Measurements from ENCODE around the gene FMN1.

The FMN1 gene

GRCh38 chr15:32825219-32825618 is 369.3 kb downstream of the FMN1 start:
- Histone ChIP-seq H3K4me3 (ENCODE audit: low read length) (no peak overlapping the region), H3K27me3 (ENCODE audit: insufficient read depth, low read length) (no peaks in the 10 kb centered on the region), H3K4me1 (ENCODE audit: insufficient read depth, low read length) (no peaks in the 10 kb centered on the region), H3K9ac (ENCODE audit: low read depth, low read length) (no peak overlapping the region), H3K36me3 (ENCODE audit: insufficient read depth, low read length) (no peaks in the 10 kb centered on the region), H3K27ac (ENCODE audit: low read depth, low read length) (no peak overlapping the region), H3K9me3 (ENCODE audit: insufficient read depth, low read depth, low read length) (no peaks in the 10 kb centered on the region)
- WGBS, result 93% methylated on average over 4 of the region's 4 CpGs

GRCh38 chr15:32824777-32825176 is 369.7 kb downstream of the FMN1 start:
- H3K4me1 ChIP-seq (ENCODE audit: insufficient read depth, low read length), result no peaks in the 10 kb centered on the region
- no peaks in the 10 kb centered on the region for H3K9me3 ChIP-seq (ENCODE audit: insufficient read depth, low read depth, low read length)
- no peaks in the 10 kb centered on the region for H3K36me3 ChIP-seq (ENCODE audit: insufficient read depth, low read length)
- H3K27me3 ChIP-seq (ENCODE audit: insufficient read depth, low read length), result no peaks in the 10 kb centered on the region
- 93% methylated on average over 5 of the region's 5 CpGs for WGBS
- H3K27ac ChIP-seq (ENCODE audit: low read depth, low read length), result no peak overlapping the region
- H3K4me3 ChIP-seq (ENCODE audit: low read length), result no peak overlapping the region
- no peak overlapping the region for H3K9ac ChIP-seq (ENCODE audit: low read depth, low read length)

GRCh38 chr15:32823750-32824149 is 370.8 kb downstream of the FMN1 start:
- Histone ChIP-seq H3K9me3 (ENCODE audit: insufficient read depth, low read depth, low read length) (no peaks in the 10 kb centered on the region), H3K4me3 (ENCODE audit: low read length) (no peak overlapping the region), H3K4me1 (ENCODE audit: insufficient read depth, low read length) (0 out of 2 replicates have a peak, but pooled peaks cover 5% of the 10 kb centered on the region), H3K36me3 (ENCODE audit: insufficient read depth, low read length) (no peaks in the 10 kb centered on the region), H3K27ac (ENCODE audit: low read depth, low read length) (no peak overlapping the region), H3K27me3 (ENCODE audit: insufficient read depth, low read length) (no peaks in the 10 kb centered on the region), H3K9ac (ENCODE audit: low read depth, low read length) (no peak overlapping the region)
- WGBS, result 94% methylated on average over 4 of the region's 4 CpGs

GRCh38 chr15:32822739-32823138 is 371.8 kb downstream of the FMN1 start:
- no peaks in the 10 kb centered on the region for H3K9me3 ChIP-seq (ENCODE audit: insufficient read depth, low read depth, low read length)
- H3K4me1 ChIP-seq (ENCODE audit: insufficient read depth, low read length), result 0 out of 2 replicates have a peak, but pooled peaks cover 7% of the 10 kb centered on the region
- no peak overlapping the region for H3K4me3 ChIP-seq (ENCODE audit: low read length)
- H3K36me3 ChIP-seq (ENCODE audit: insufficient read depth, low read length), result no peaks in the 10 kb centered on the region
- no peak overlapping the region for H3K27ac ChIP-seq (ENCODE audit: low read depth, low read length)
- no peaks in the 10 kb centered on the region for H3K27me3 ChIP-seq (ENCODE audit: insufficient read depth, low read length)
- no peak overlapping the region for H3K9ac ChIP-seq (ENCODE audit: low read depth, low read length)
- 98% methylated on average over 2 of the region's 3 CpGs for WGBS

GRCh38 chr15:32819448-32819847 is 375.1 kb downstream of the FMN1 start:
- no peak overlapping the region for H3K27ac ChIP-seq (ENCODE audit: low read depth, low read length)
- no peaks in the 10 kb centered on the region for H3K36me3 ChIP-seq (ENCODE audit: insufficient read depth, low read length)
- 94% methylated on average over 1 of the region's 3 CpGs for WGBS
- H3K27me3 ChIP-seq (ENCODE audit: insufficient read depth, low read length), result no peaks in the 10 kb centered on the region
- 0 out of 2 replicates have a peak, but pooled peaks cover 7% of the 10 kb centered on the region for H3K4me1 ChIP-seq (ENCODE audit: insufficient read depth, low read length)
- no peak overlapping the region for H3K9ac ChIP-seq (ENCODE audit: low read depth, low read length)
- no peak overlapping the region for H3K4me3 ChIP-seq (ENCODE audit: low read length)
- H3K9me3 ChIP-seq (ENCODE audit: insufficient read depth, low read depth, low read length), result no peaks in the 10 kb centered on the region

GRCh38 chr15:32818758-32819447 is 375.6 kb downstream of the FMN1 start:
- Histone ChIP-seq H3K36me3 (ENCODE audit: insufficient read depth, low read length) (no peaks in the 10 kb centered on the region), H3K27ac (ENCODE audit: low read depth, low read length) (no peak overlapping the region), H3K4me3 (ENCODE audit: low read length) (no peak overlapping the region), H3K27me3 (ENCODE audit: insufficient read depth, low read length) (no peaks in the 10 kb centered on the region), H3K9ac (ENCODE audit: low read depth, low read length) (no peak overlapping the region), H3K9me3 (ENCODE audit: insufficient read depth, low read depth, low read length) (no peaks in the 10 kb centered on the region), H3K4me1 (ENCODE audit: insufficient read depth, low read length) (0 out of 2 replicates have a peak, but pooled peaks cover 7% of the 10 kb centered on the region)
- WGBS, result 91% methylated on average over 10 of the region's 11 CpGs

GRCh38 chr15:32817577-32817976 is 376.9 kb downstream of the FMN1 start:
- Histone ChIP-seq H3K4me1 (ENCODE audit: insufficient read depth, low read length) (0 out of 2 replicates have a peak, but pooled peaks cover 7% of the 10 kb centered on the region), H3K36me3 (ENCODE audit: insufficient read depth, low read length) (no peaks in the 10 kb centered on the region), H3K27ac (ENCODE audit: low read depth, low read length) (no peak overlapping the region), H3K9me3 (ENCODE audit: insufficient read depth, low read depth, low read length) (no peaks in the 10 kb centered on the region), H3K9ac (ENCODE audit: low read depth, low read length) (no peak overlapping the region), H3K27me3 (ENCODE audit: insufficient read depth, low read length) (no peaks in the 10 kb centered on the region), H3K4me3 (ENCODE audit: low read length) (no peak overlapping the region)

GRCh38 chr15:32807331-32807730 is 387.2 kb downstream of the FMN1 start:
- Histone ChIP-seq H3K9ac (ENCODE audit: low read depth, low read length) (no peak overlapping the region), H3K4me3 (ENCODE audit: low read length) (no peak overlapping the region), H3K27ac (ENCODE audit: low read depth, low read length) (no peak overlapping the region), H3K9me3 (ENCODE audit: insufficient read depth, low read depth, low read length) (no peaks in the 10 kb centered on the region), H3K36me3 (ENCODE audit: insufficient read depth, low read length) (no peaks in the 10 kb centered on the region; the same call in 1 of the 2 replicates), H3K27me3 (ENCODE audit: insufficient read depth, low read length) (no peaks in the 10 kb centered on the region), H3K4me1 (ENCODE audit: insufficient read depth, low read length) (no peaks in the 10 kb centered on the region)
- 84% methylated on average over 1 of the region's 1 CpG for WGBS

- H3K36me3 ChIP-seq (ENCODE audit: insufficient read depth, low read length), result no peaks in the 10 kb centered on the region; the same call in 1 of the 2 replicates
- no peaks in the 10 kb centered on the region for H3K9me3 ChIP-seq (ENCODE audit: insufficient read depth, low read depth, low read length)
- 96% methylated on average over 3 of the region's 3 CpGs for WGBS
- no peaks in the 10 kb centered on the region for H3K4me1 ChIP-seq (ENCODE audit: insufficient read depth, low read length)
- no peak overlapping the region for H3K27ac ChIP-seq (ENCODE audit: low read depth, low read length)
- H3K9ac ChIP-seq (ENCODE audit: low read depth, low read length), result no peak overlapping the region
- H3K4me3 ChIP-seq (ENCODE audit: low read length), result no peak overlapping the region
- no peaks in the 10 kb centered on the region for H3K27me3 ChIP-seq (ENCODE audit: insufficient read depth, low read length)
Measured at GRCh38 chr15:32803631-32804030, 390.9 kb downstream of the FMN1 start.

- no peak overlapping the region for H3K9ac ChIP-seq (ENCODE audit: low read depth, low read length)
- no peaks in the 10 kb centered on the region for H3K27me3 ChIP-seq (ENCODE audit: insufficient read depth, low read length)
- H3K36me3 ChIP-seq (ENCODE audit: insufficient read depth, low read length), result no peaks in the 10 kb centered on the region; the same call in 1 of the 2 replicates
- H3K4me1 ChIP-seq (ENCODE audit: insufficient read depth, low read length), result no peaks in the 10 kb centered on the region
- no peak overlapping the region for H3K27ac ChIP-seq (ENCODE audit: low read depth, low read length)
- 93% methylated on average over 10 of the region's 10 CpGs for WGBS
- no peak overlapping the region for H3K4me3 ChIP-seq (ENCODE audit: low read length)
- no peaks in the 10 kb centered on the region for H3K9me3 ChIP-seq (ENCODE audit: insufficient read depth, low read depth, low read length)
Measured at GRCh38 chr15:32802286-32802936, 392.1 kb downstream of the FMN1 start.

GRCh38 chr15:32799936-32800535 is 394.5 kb downstream of the FMN1 start:
- 96% methylated on average over 6 of the region's 6 CpGs for whole genome bisulfite sequencing
- H3K9ac ChIP-seq (ENCODE audit: low read depth, low read length), result no peak overlapping the region

More at GRCh38 chr15:32799936-32800535, 394.5 kb downstream of the FMN1 start:
- H3K27ac ChIP-seq (ENCODE audit: low read depth, low read length), result no peak overlapping the region
- H3K4me3 ChIP-seq (ENCODE audit: low read length), result no peak overlapping the region
- H3K36me3 ChIP-seq (ENCODE audit: insufficient read depth, low read length), result no peaks in the 10 kb centered on the region; the same call in 1 of the 2 replicates
- H3K4me1 ChIP-seq (ENCODE audit: insufficient read depth, low read length), result no peaks in the 10 kb centered on the region
- no peaks in the 10 kb centered on the region for H3K27me3 ChIP-seq (ENCODE audit: insufficient read depth, low read length)
- no peaks in the 10 kb centered on the region for H3K9me3 ChIP-seq (ENCODE audit: insufficient read depth, low read depth, low read length)
